Measurements from ENCODE around the gene C6orf163.

GRCh38 chr6:87351583-87351982 is 7.0 kb downstream of the C6orf163 start:
- TF ChIP-seq, protein P1, sequence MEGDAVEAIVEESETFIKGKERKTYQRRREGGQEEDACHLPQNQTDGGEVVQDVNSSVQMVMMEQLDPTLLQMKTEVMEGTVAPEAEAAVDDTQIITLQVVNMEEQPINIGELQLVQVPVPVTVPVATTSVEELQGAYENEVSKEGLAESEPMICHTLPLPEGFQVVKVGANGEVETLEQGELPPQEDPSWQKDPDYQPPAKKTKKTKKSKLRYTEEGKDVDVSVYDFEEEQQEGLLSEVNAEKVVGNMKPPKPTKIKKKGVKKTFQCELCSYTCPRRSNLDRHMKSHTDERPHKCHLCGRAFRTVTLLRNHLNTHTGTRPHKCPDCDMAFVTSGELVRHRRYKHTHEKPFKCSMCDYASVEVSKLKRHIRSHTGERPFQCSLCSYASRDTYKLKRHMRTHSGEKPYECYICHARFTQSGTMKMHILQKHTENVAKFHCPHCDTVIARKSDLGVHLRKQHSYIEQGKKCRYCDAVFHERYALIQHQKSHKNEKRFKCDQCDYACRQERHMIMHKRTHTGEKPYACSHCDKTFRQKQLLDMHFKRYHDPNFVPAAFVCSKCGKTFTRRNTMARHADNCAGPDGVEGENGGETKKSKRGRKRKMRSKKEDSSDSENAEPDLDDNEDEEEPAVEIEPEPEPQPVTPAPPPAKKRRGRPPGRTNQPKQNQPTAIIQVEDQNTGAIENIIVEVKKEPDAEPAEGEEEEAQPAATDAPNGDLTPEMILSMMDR (IDR thresholded peaks at IDR 0.05) = no peak
- TF ChIP-seq POLR2A (IDR thresholded peaks at IDR 0.05) (no peak), POLR2AphosphoS5 (IDR thresholded peaks at IDR 0.05; ENCODE audit: insufficient read depth in 1 of 2, low read depth in 1 of 2) (no peak)
